Measurements from ENCODE around the gene ST3GAL3.

DNA sequence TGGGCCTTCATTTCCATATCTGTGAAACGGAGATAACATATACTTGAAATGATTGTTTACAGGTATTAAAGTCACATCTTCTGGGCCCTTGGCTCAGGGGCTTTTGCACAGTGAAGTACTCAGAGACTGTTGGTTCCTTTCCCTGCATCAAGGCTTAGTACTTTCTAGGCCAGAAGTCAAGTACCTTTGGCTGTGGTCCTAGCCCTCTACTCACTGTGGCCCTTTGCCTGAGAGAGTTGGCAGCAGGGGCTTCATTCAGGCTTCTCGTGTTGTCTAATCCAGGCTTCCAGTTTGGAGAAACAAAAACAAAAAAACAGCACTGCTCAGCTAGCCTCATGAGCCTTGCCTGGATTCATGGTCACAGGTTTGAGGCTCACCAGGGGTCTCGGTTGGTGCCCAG is 254.4 kb downstream of the ST3GAL3 start:
- TF ChIP-seq, protein P1, sequence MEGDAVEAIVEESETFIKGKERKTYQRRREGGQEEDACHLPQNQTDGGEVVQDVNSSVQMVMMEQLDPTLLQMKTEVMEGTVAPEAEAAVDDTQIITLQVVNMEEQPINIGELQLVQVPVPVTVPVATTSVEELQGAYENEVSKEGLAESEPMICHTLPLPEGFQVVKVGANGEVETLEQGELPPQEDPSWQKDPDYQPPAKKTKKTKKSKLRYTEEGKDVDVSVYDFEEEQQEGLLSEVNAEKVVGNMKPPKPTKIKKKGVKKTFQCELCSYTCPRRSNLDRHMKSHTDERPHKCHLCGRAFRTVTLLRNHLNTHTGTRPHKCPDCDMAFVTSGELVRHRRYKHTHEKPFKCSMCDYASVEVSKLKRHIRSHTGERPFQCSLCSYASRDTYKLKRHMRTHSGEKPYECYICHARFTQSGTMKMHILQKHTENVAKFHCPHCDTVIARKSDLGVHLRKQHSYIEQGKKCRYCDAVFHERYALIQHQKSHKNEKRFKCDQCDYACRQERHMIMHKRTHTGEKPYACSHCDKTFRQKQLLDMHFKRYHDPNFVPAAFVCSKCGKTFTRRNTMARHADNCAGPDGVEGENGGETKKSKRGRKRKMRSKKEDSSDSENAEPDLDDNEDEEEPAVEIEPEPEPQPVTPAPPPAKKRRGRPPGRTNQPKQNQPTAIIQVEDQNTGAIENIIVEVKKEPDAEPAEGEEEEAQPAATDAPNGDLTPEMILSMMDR (IDR thresholded peaks at IDR 0.05; ENCODE audit: low read depth, low read length), result no peak
- TF ChIP-seq MYC (IDR thresholded peaks at IDR 0.05; ENCODE audit: low read depth, low read length) (no peak), POLR2A (IDR thresholded peaks at IDR 0.05; ENCODE audit: extremely low read depth, insufficient read length) (no peak)
- TF ChIP-seq, protein P2, sequence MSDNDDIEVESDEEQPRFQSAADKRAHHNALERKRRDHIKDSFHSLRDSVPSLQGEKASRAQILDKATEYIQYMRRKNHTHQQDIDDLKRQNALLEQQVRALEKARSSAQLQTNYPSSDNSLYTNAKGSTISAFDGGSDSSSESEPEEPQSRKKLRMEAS (IDR thresholded peaks at IDR 0.05; ENCODE audit: low read depth, low read length), result no peak

All from NB4 (cell line).